Neural progenitor cell (in vitro differentiated cells): ENCODE results near the gene USP1. TPM values are rescaled to one million over a fixed set of nuclear protein-coding genes. Genes with fewer than 3 reads are reported as not detected.

Source experiments
- DNase-seq: peaks from one replicate; pipeline ENCODE4 v3.0.0-alpha.2; 2016; ENCODE audit warnings: low spot score
- H2AFZ ChIP-seq: fragments of 200-600 bp; sonication (generic); replicated peaks from 2 replicates; pipeline ENCODE4 v1.6.1; 2016; ENCODE audit warnings: antibody characterized with exemption
- H3F3A ChIP-seq: fragments of 200-600 bp; sonication (generic); 2 replicates; pipeline ENCODE4 v1.6.1; 2016; ENCODE audit warnings: antibody characterized with exemption, low read depth
- H3K27ac ChIP-seq: fragments of 200-600 bp; sonication (generic); 2 replicates; pipeline ENCODE4 v1.5.1; 2016; ENCODE audit warnings: mild to moderate bottlenecking
- H3K27me3 ChIP-seq: fragments of 200-600 bp; sonication (generic); 2 replicates; pipeline ENCODE4 v1.6.1; 2016; ENCODE audit warnings: mild to moderate bottlenecking, moderate library complexity
- H3K36me3 ChIP-seq: fragments of 200-600 bp; sonication (generic); 2 replicates; pipeline ENCODE4 v1.5.1; 2016
- H3K4me1 ChIP-seq: fragments of 200-600 bp; sonication (generic); 2 replicates; pipeline ENCODE4 v1.6.1; 2016; ENCODE audit warnings: mixed run types
- H3K4me2 ChIP-seq: fragments of 200-600 bp; sonication (generic); 2 replicates; pipeline ENCODE4 v1.6.1; 2016
- H3K4me3 ChIP-seq: fragments of 200-600 bp; sonication (generic); 2 replicates; pipeline ENCODE4 v1.5.1; 2016
- H3K79me2 ChIP-seq: fragments of 200-600 bp; sonication (generic); 2 replicates; pipeline ENCODE4 v1.6.1; 2016; ENCODE audit warnings: low read depth
- H3K9ac ChIP-seq: fragments of 200-600 bp; sonication (generic); 2 replicates; pipeline ENCODE4 v1.6.1; 2016
- H3K9me3 ChIP-seq: fragments of 200-600 bp; sonication (generic); 2 replicates; pipeline ENCODE4 v1.5.1; 2016; ENCODE audit warnings: low read depth
- H4K20me1 ChIP-seq: fragments of 200-600 bp; sonication (generic); 2 replicates; pipeline ENCODE4 v1.6.1; 2016; ENCODE audit warnings: low read depth
- H3K27ac Mint-ChIP-seq: 3 replicates; pipeline ENCODE4 v1.8.0; 2021; ENCODE audit warnings: mixed read lengths
- H3K27me3 Mint-ChIP-seq: 2 replicates; pipeline ENCODE4 v1.8.0; 2022; ENCODE audit warnings: low read depth, mild to moderate bottlenecking, inconsistent platforms, moderate library complexity, mixed read lengths; ENCODE audit not compliant: insufficient read depth
- H3K36me3 Mint-ChIP-seq: 3 replicates; pipeline ENCODE4 v1.8.0; 2021; ENCODE audit warnings: mixed read lengths
- H3K4me1 Mint-ChIP-seq: 3 replicates; pipeline ENCODE4 v1.8.0; 2021; ENCODE audit warnings: mixed read lengths
- H3K4me3 Mint-ChIP-seq: 3 replicates; pipeline ENCODE4 v1.8.0; 2021; ENCODE audit warnings: mild to moderate bottlenecking, moderate library complexity, mixed read lengths
- H3K9me3 Mint-ChIP-seq: 3 replicates; pipeline ENCODE4 v1.8.0; 2020; ENCODE audit warnings: mixed read lengths
- EZH2 ChIP-seq: fragments of 200-600 bp; sonication (generic); IDR thresholded peaks from 2 replicates; pipeline ENCODE4 v1.6.1; 2017; ENCODE audit warnings: antibody characterized with exemption, mild to moderate bottlenecking, moderate library complexity
- EZH2phosphoT487 ChIP-seq: fragments of 200-600 bp; sonication (generic); IDR thresholded peaks from 2 replicates; pipeline ENCODE4 v1.6.1; 2017; ENCODE audit warnings: antibody characterized with exemption
- total RNA-seq: library from RNA; depleted of rRNA; stranded (reverse); fragments of >200 nt; gene quantifications from 2 replicates; pipeline ENCODE4 v1.2.3, GENCODE V29; 2015; ENCODE audit warnings: low replicate concordance
- TF ChIP-seq, protein P1 (sequence below): fragments of 200-600 bp; sonication (generic); IDR thresholded peaks from 2 replicates; pipeline ENCODE4 v1.5.1; 2017; ENCODE audit warnings: antibody characterized with exemption, mild to moderate bottlenecking

USP1 gene
- total RNA-seq, 1 donor from 2014 or later: 106 TPM

- no peaks in the 10 kb centered on the region for H3K9me3 Mint-ChIP-seq
Measured at GRCh38 chr1:62406576-62406975, 30.3 kb upstream of the USP1 start.

DNA sequence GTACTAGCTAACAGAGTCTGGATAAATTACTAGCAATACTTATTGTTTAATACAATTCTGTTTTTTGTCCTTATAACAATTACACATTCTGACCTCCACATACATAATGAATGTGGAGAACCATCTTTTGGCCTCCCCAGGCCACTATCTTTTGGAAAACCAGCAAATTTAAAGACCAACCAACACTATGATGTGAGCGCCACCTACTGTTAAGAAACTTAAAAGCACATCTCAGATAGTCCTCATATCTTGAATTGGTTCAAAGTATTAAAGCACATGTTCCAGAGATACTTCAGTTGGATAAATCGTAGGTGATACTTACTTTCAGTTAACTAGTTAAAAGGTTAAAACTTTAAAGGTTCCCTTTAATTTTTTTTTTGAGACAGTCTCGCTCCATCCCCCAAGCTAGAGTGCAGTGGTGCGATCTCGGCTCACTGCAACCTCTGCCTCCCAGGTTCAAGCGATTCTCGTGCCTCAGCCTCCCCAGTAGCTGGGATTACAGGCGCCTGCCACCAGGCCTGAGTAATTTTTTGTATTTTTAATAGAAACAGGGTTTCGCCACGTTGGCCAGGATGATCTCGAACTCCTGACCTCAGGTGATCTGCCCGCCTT is 29.3 kb upstream of the USP1 start:
- Histone ChIP-seq H3K4me1 (no peaks in the 10 kb centered on the region), H3K4me3 (no peak overlapping the region), H3K27me3 (no peaks in the 10 kb centered on the region), H3K36me3 (no peaks in the 10 kb centered on the region), H3K9ac (no peak overlapping the region), H3K4me2 (no peak overlapping the region), H3K79me2 (no peaks in the 10 kb centered on the region), H2AFZ (no peak overlapping the region), H4K20me1 (no peaks in the 10 kb centered on the region), H3K9me3 (no peaks in the 10 kb centered on the region), H3K27ac (no peak overlapping the region), H3F3A (peaks cover 4% of the 10 kb centered on the region)
- Mint-ChIP-seq H3K9me3 (no peaks in the 10 kb centered on the region), H3K4me3 (no peak overlapping the region), H3K27ac (no peak overlapping the region), H3K27me3 (peaks cover 15% of the 10 kb centered on the region), H3K4me1 (peaks cover 19% of the 10 kb centered on the region), H3K36me3 (no peaks in the 10 kb centered on the region)
- peak; percentile 73 for DNase-seq
- TF ChIP-seq EZH2 (no peak), EZH2phosphoT487 (no peak)
- TF ChIP-seq, protein P1, sequence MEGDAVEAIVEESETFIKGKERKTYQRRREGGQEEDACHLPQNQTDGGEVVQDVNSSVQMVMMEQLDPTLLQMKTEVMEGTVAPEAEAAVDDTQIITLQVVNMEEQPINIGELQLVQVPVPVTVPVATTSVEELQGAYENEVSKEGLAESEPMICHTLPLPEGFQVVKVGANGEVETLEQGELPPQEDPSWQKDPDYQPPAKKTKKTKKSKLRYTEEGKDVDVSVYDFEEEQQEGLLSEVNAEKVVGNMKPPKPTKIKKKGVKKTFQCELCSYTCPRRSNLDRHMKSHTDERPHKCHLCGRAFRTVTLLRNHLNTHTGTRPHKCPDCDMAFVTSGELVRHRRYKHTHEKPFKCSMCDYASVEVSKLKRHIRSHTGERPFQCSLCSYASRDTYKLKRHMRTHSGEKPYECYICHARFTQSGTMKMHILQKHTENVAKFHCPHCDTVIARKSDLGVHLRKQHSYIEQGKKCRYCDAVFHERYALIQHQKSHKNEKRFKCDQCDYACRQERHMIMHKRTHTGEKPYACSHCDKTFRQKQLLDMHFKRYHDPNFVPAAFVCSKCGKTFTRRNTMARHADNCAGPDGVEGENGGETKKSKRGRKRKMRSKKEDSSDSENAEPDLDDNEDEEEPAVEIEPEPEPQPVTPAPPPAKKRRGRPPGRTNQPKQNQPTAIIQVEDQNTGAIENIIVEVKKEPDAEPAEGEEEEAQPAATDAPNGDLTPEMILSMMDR: peak; percentile 96

More at GRCh38 chr1:62406576-62406975, 30.3 kb upstream of the USP1 start:
- Histone ChIP-seq H4K20me1 (no peaks in the 10 kb centered on the region), H3K27me3 (no peaks in the 10 kb centered on the region), H3K27ac (no peak overlapping the region), H2AFZ (no peak overlapping the region), H3K9ac (no peak overlapping the region), H3K4me2 (no peak overlapping the region), H3F3A (peaks cover 6% of the 10 kb centered on the region), H3K79me2 (no peaks in the 10 kb centered on the region), H3K9me3 (no peaks in the 10 kb centered on the region), H3K4me1 (peaks cover 4% of the 10 kb centered on the region), H3K36me3 (no peaks in the 10 kb centered on the region), H3K4me3 (no peak overlapping the region)
- Mint-ChIP-seq H3K4me3 (peak overlapping the region; percentile 31), H3K27ac (no peak overlapping the region), H3K27me3 (peaks cover 14% of the 10 kb centered on the region), H3K36me3 (no peaks in the 10 kb centered on the region), H3K4me1 (peaks cover 17% of the 10 kb centered on the region)
- TF ChIP-seq, protein P1: no peak
- TF ChIP-seq EZH2phosphoT487: no peak
- no peak for DNase-seq

- H4K20me1 ChIP-seq: no peaks in the 10 kb centered on the region
- no peak for TF ChIP-seq EZH2phosphoT487
- TF ChIP-seq, protein P1: no peak
- TF ChIP-seq EZH2: no peak
- Mint-ChIP-seq H3K4me1 (peaks cover 7% of the 10 kb centered on the region), H3K9me3 (no peaks in the 10 kb centered on the region), H3K27ac (no peak overlapping the region), H3K27me3 (peaks cover 4% of the 10 kb centered on the region), H3K36me3 (no peaks in the 10 kb centered on the region), H3K4me3 (no peak overlapping the region)
- DNase-seq: no peak
- H2AFZ ChIP-seq: no peak overlapping the region
- no peaks in the 10 kb centered on the region for H3K27me3 ChIP-seq
- H3K9me3 ChIP-seq: no peaks in the 10 kb centered on the region
- H3K4me1 ChIP-seq: peaks cover 5% of the 10 kb centered on the region
- H3K79me2 ChIP-seq: no peaks in the 10 kb centered on the region
- no peak overlapping the region for H3K4me3 ChIP-seq
- no peak overlapping the region for H3K4me2 ChIP-seq
- H3K36me3 ChIP-seq: no peaks in the 10 kb centered on the region
- H3K9ac ChIP-seq: no peak overlapping the region
- peaks cover 4% of the 10 kb centered on the region for H3F3A ChIP-seq
- no peak overlapping the region for H3K27ac ChIP-seq
Measured at GRCh38 chr1:62415687-62416086, 21.2 kb upstream of the USP1 start.
